ENCODE results near the gene NQO2.

- TF ChIP-seq CTCF (IDR thresholded peaks at IDR 0.05): no peak
- peak in 1 of 2 donors; percentile 76 for TF ChIP-seq POLR2A (IDR thresholded peaks at IDR 0.05)
Measured at GRCh38 chr6:2989332-2990247, 10.1 kb upstream of the NQO2 start.

All from lower leg skin (tissue), 3 donors.